Nephron progenitor cell (in vitro differentiated cells): ENCODE data around the gene NTRK2.

ENCODE experiments used
- DNase-seq: peaks from one replicate; pipeline ENCODE4 v3.0.0; 2021
- H3K27ac Mint-ChIP-seq: 2 replicates; pipeline ENCODE4 v1.8.0; 2021; ENCODE audit warnings: mild to moderate bottlenecking, moderate library complexity, mixed read lengths
- H3K27me3 Mint-ChIP-seq: 2 replicates; pipeline ENCODE4 v1.8.0; 2021; ENCODE audit warnings: mild to moderate bottlenecking, low read depth, mixed read lengths; ENCODE audit not compliant: poor library complexity
- H3K36me3 Mint-ChIP-seq: 2 replicates; pipeline ENCODE4 v1.8.0; 2021; ENCODE audit warnings: low read depth, mixed read lengths
- H3K4me1 Mint-ChIP-seq: 2 replicates; pipeline ENCODE4 v1.8.0; 2021; ENCODE audit warnings: mixed read lengths
- H3K4me3 Mint-ChIP-seq: 2 replicates; pipeline ENCODE4 v1.8.0; 2021; ENCODE audit warnings: mild to moderate bottlenecking, moderate library complexity, mixed read lengths
- H3K9me3 Mint-ChIP-seq: 2 replicates; pipeline ENCODE4 v1.8.0; 2021; ENCODE audit warnings: mild to moderate bottlenecking, moderate library complexity, mixed read lengths
- CTCF ChIP-seq: fragments of 200-600 bp; sonication (generic); IDR thresholded peaks from 2 replicates; pipeline ENCODE4 v1.5.0; 2021; ENCODE audit warnings: antibody characterized with exemption

NTRK2 gene

GRCh38 chr9:84869091-84869490 lies 199.6 kb downstream of the NTRK2 start:
- DNase-seq: no peak
- Mint-ChIP-seq H3K4me3 (no peak overlapping the region), H3K27me3 (no peaks in the 10 kb centered on the region), H3K4me1 (peaks cover 11% of the 10 kb centered on the region), H3K36me3 (no peaks in the 10 kb centered on the region), H3K9me3 (no peaks in the 10 kb centered on the region), H3K27ac (no peak overlapping the region)
- no peak for TF ChIP-seq CTCF

- Mint-ChIP-seq H3K9me3 (no peaks in the 10 kb centered on the region), H3K36me3 (no peaks in the 10 kb centered on the region), H3K27me3 (no peaks in the 10 kb centered on the region), H3K4me1 (peaks cover 15% of the 10 kb centered on the region), H3K4me3 (no peak overlapping the region), H3K27ac (peak overlapping the region; percentile 55)
- TF ChIP-seq CTCF: no peak
- DNase-seq: no peak
Observed at GRCh38 chr9:84871983-84872382, 202.5 kb downstream of the NTRK2 start.

GRCh38 chr9:84874022-84874421 lies 204.5 kb downstream of the NTRK2 start:
- no peak for TF ChIP-seq CTCF
- peaks cover 15% of the 10 kb centered on the region for H3K4me1 Mint-ChIP-seq
- no peak overlapping the region for H3K4me3 Mint-ChIP-seq
- H3K9me3 Mint-ChIP-seq: no peaks in the 10 kb centered on the region
- DNase-seq: no peak
- no peak overlapping the region for H3K27ac Mint-ChIP-seq
- no peaks in the 10 kb centered on the region for H3K27me3 Mint-ChIP-seq
- no peaks in the 10 kb centered on the region for H3K36me3 Mint-ChIP-seq

- Mint-ChIP-seq H3K9me3 (no peaks in the 10 kb centered on the region), H3K4me1 (peaks cover 15% of the 10 kb centered on the region), H3K27ac (no peak overlapping the region), H3K4me3 (no peak overlapping the region), H3K36me3 (no peaks in the 10 kb centered on the region), H3K27me3 (no peaks in the 10 kb centered on the region)
- DNase-seq: no peak
- TF ChIP-seq CTCF: no peak
Observed at GRCh38 chr9:84874596-84874995, 205.1 kb downstream of the NTRK2 start.

- Mint-ChIP-seq H3K4me1 (peaks cover 15% of the 10 kb centered on the region), H3K4me3 (no peak overlapping the region), H3K27me3 (no peaks in the 10 kb centered on the region), H3K36me3 (no peaks in the 10 kb centered on the region), H3K27ac (no peak overlapping the region), H3K9me3 (no peaks in the 10 kb centered on the region)
- TF ChIP-seq CTCF: no peak
- no peak for DNase-seq
Observed at GRCh38 chr9:84875193-84875592, 205.7 kb downstream of the NTRK2 start.

GRCh38 chr9:84879631-84880030 lies 210.1 kb downstream of the NTRK2 start:
- no peak for TF ChIP-seq CTCF
- no peaks in the 10 kb centered on the region for H3K4me1 Mint-ChIP-seq
- no peaks in the 10 kb centered on the region for H3K9me3 Mint-ChIP-seq
- H3K36me3 Mint-ChIP-seq: no peaks in the 10 kb centered on the region
- no peak for DNase-seq
- no peaks in the 10 kb centered on the region for H3K27me3 Mint-ChIP-seq
- no peak overlapping the region for H3K4me3 Mint-ChIP-seq
- H3K27ac Mint-ChIP-seq: no peak overlapping the region
